Skeletal muscle tissue (tissue), 4 donors: ENCODE data around the gene LRRC8E. TPM values are rescaled to one million over a fixed set of nuclear protein-coding genes. Genes with fewer than 3 reads are reported as not detected.

Source experiments
- H3K27ac ChIP-seq: one replicate; pipeline ENCODE4 v1.7.0; 2013; ENCODE audit warnings: mild to moderate bottlenecking, low read depth, low read length, inconsistent platforms
- H3K27me3 ChIP-seq, 3 donors: one replicate each; pipeline ENCODE4 v1.7.0; 2013; ENCODE audit warnings: low read length in 3 of 3; ENCODE audit not compliant: control insufficient read depth in 3 of 3, insufficient read depth in 3 of 3
- H3K36me3 ChIP-seq, 3 donors: one replicate each; pipeline ENCODE4 v1.7.0; 2013; ENCODE audit warnings: low read length in 3 of 3; ENCODE audit not compliant: control insufficient read depth in 3 of 3, insufficient read depth in 3 of 3
- H3K4me1 ChIP-seq, 3 donors: one replicate each; pipeline ENCODE4 v1.7.0; 2013; ENCODE audit warnings: low read length in 3 of 3, mild to moderate bottlenecking in 3 of 3; ENCODE audit not compliant: control insufficient read depth in 3 of 3, insufficient read depth in 3 of 3
- H3K4me3 ChIP-seq, 3 donors: one replicate each; pipeline ENCODE4 v1.7.0; 2013; ENCODE audit warnings: low read length in 3 of 3
- H3K9ac ChIP-seq, 3 donors: one replicate each; pipeline ENCODE4 v1.7.0; 2013; ENCODE audit warnings: low read length in 3 of 3, mild to moderate bottlenecking in 3 of 3, moderate library complexity in 2 of 3, low read depth in 1 of 3
- H3K9me3 ChIP-seq, 3 donors: one replicate each; pipeline ENCODE4 v1.7.0; 2013; ENCODE audit warnings: low read length in 3 of 3; ENCODE audit not compliant: control insufficient read depth in 3 of 3
- total RNA-seq: library from RNA; depleted of rRNA; stranded (reverse); fragments of >200 nt; gene quantifications from one replicate; pipeline ENCODE4 v1.2.3, GENCODE V29; 2014
- donor health status: Osteomylitis.

LRRC8E gene
- under 0.01 TPM for total RNA-seq

GRCh38 chr19:7888145-7888825 is at the start of gene LRRC8E:
LRRC8E (plus strand) TSS chr19:7888510; CDS start chr19:7895604, 7,094 bp downstream.
- H3K4me1 ChIP-seq: no peaks in the 10 kb centered on the region
- H3K27ac ChIP-seq: no peak within 1 kb of the TSS
- no peaks in the 10 kb centered on the region for H3K36me3 ChIP-seq
- H3K27me3 ChIP-seq: peaks cover 18 to 29% (median 21%) of the 10 kb centered on the region in 3 donors
- H3K9ac ChIP-seq: no peak within 1 kb of the TSS
- no peak within 1 kb of the TSS for H3K4me3 ChIP-seq
- H3K9me3 ChIP-seq: no peaks in the 10 kb centered on the region

GRCh38 chr19:7839476-7839875 is 48.8 kb upstream of the LRRC8E start:
- no peak overlapping the region for H3K9ac ChIP-seq

GRCh38 chr19:7840629-7841028 is 47.7 kb upstream of the LRRC8E start:
- Histone ChIP-seq H3K4me3 (no peak overlapping the region), H3K27me3 (no peaks in the 10 kb centered on the region), H3K36me3 (no peaks in the 10 kb centered on the region), H3K4me1 (no peaks in the 10 kb centered on the region), H3K9ac (no peak overlapping the region), H3K9me3 (peaks cover 0 to 2% (median 0%) of the 10 kb centered on the region in 3 donors), H3K27ac (no peak overlapping the region)

More at GRCh38 chr19:7839476-7839875, 48.8 kb upstream of the LRRC8E start:
- Histone ChIP-seq H3K4me1 (no peaks in the 10 kb centered on the region), H3K4me3 (no peak overlapping the region), H3K9me3 (peaks cover 0 to 2% (median 0%) of the 10 kb centered on the region in 3 donors), H3K36me3 (no peaks in the 10 kb centered on the region), H3K27ac (no peak overlapping the region), H3K27me3 (no peaks in the 10 kb centered on the region)

GRCh38 chr19:7841751-7842660 is 46.3 kb upstream of the LRRC8E start:
- H3K4me1 ChIP-seq: no peaks in the 10 kb centered on the region
- no peaks in the 10 kb centered on the region for H3K27me3 ChIP-seq
- H3K27ac ChIP-seq: no peak overlapping the region
- no peak overlapping the region for H3K4me3 ChIP-seq
- peaks cover 0 to 2% (median 0%) of the 10 kb centered on the region in 3 donors for H3K9me3 ChIP-seq
- no peaks in the 10 kb centered on the region for H3K36me3 ChIP-seq
- no peak overlapping the region for H3K9ac ChIP-seq

- Histone ChIP-seq H3K9me3 (peaks cover 0 to 2% (median 0%) of the 10 kb centered on the region in 3 donors), H3K4me1 (no peaks in the 10 kb centered on the region), H3K27me3 (no peaks in the 10 kb centered on the region), H3K4me3 (no peak overlapping the region), H3K27ac (no peak overlapping the region), H3K36me3 (no peaks in the 10 kb centered on the region), H3K9ac (no peak overlapping the region)
Observed at GRCh38 chr19:7842661-7843294, 45.5 kb upstream of the LRRC8E start.

- no peaks in the 10 kb centered on the region for H3K36me3 ChIP-seq
- no peak overlapping the region for H3K9ac ChIP-seq
- no peak overlapping the region for H3K27ac ChIP-seq
- H3K4me3 ChIP-seq: no peak overlapping the region
- no peaks in the 10 kb centered on the region for H3K4me1 ChIP-seq
- no peaks in the 10 kb centered on the region for H3K27me3 ChIP-seq
- H3K9me3 ChIP-seq: peaks cover 0 to 2% (median 0%) of the 10 kb centered on the region in 3 donors
Observed at GRCh38 chr19:7843521-7843920, 44.8 kb upstream of the LRRC8E start.

- H3K9ac ChIP-seq: no peak overlapping the region
- no peaks in the 10 kb centered on the region for H3K27me3 ChIP-seq
- peaks cover 0 to 5% (median 0%) of the 10 kb centered on the region in 3 donors for H3K4me1 ChIP-seq
- no peaks in the 10 kb centered on the region for H3K36me3 ChIP-seq
- no peak overlapping the region for H3K4me3 ChIP-seq
- H3K27ac ChIP-seq: no peak overlapping the region
- H3K9me3 ChIP-seq: peaks cover 0 to 2% (median 0%) of the 10 kb centered on the region in 3 donors
Observed at GRCh38 chr19:7844405-7844804, 43.9 kb upstream of the LRRC8E start.

- H3K36me3 ChIP-seq: no peaks in the 10 kb centered on the region
- H3K9ac ChIP-seq: no peak overlapping the region
- peaks cover 0 to 11% (median 1%) of the 10 kb centered on the region in 3 donors for H3K4me1 ChIP-seq
- H3K27me3 ChIP-seq: no peaks in the 10 kb centered on the region
- no peak overlapping the region for H3K27ac ChIP-seq
- peaks cover 0 to 2% (median 0%) of the 10 kb centered on the region in 3 donors for H3K9me3 ChIP-seq
- H3K4me3 ChIP-seq: no peak overlapping the region
Observed at GRCh38 chr19:7844951-7845350, 43.4 kb upstream of the LRRC8E start.

GRCh38 chr19:7845390-7846154 is 42.7 kb upstream of the LRRC8E start:
- peaks cover 0 to 2% (median 0%) of the 10 kb centered on the region in 3 donors for H3K9me3 ChIP-seq
- no peaks in the 10 kb centered on the region for H3K27me3 ChIP-seq
- H3K27ac ChIP-seq: no peak overlapping the region
- peaks cover 0 to 17% (median 8%) of the 10 kb centered on the region in 3 donors for H3K4me1 ChIP-seq
- H3K9ac ChIP-seq: no peak overlapping the region
- H3K4me3 ChIP-seq: no peak overlapping the region
- no peaks in the 10 kb centered on the region for H3K36me3 ChIP-seq
